ES-I3 (cell line): ENCODE measurements around the gene SRPX.

Source experiments
- H3K36me3 ChIP-seq: 2 replicates; pipeline ENCODE4 v1.6.1; 2013; ENCODE audit warnings: mild to moderate bottlenecking, low read length, control low read depth, moderate library complexity; ENCODE audit not compliant: insufficient read depth
- H3K4me1 ChIP-seq: 2 replicates; pipeline ENCODE4 v1.6.1; 2013; ENCODE audit warnings: mild to moderate bottlenecking, control low read depth, low read length; ENCODE audit not compliant: insufficient read depth
- H3K9ac ChIP-seq: 2 replicates; pipeline ENCODE4 v1.6.1; 2013; ENCODE audit warnings: low read depth, mild to moderate bottlenecking, low read length, moderate library complexity
- H3K9me3 ChIP-seq: 2 replicates; pipeline ENCODE4 v1.6.1; 2013; ENCODE audit warnings: mild to moderate bottlenecking, low read length, moderate library complexity; ENCODE audit not compliant: control insufficient read depth, insufficient read depth

The SRPX gene

GRCh38 chrX:38105216-38105725 is 115.4 kb downstream of the SRPX start:
- no peaks in the 10 kb centered on the region for H3K9me3 ChIP-seq
- no peak overlapping the region for H3K9ac ChIP-seq
- no peaks in the 10 kb centered on the region for H3K36me3 ChIP-seq
- peaks cover 7% of the 10 kb centered on the region; the same call in 1 of the 2 replicates for H3K4me1 ChIP-seq

DNA sequence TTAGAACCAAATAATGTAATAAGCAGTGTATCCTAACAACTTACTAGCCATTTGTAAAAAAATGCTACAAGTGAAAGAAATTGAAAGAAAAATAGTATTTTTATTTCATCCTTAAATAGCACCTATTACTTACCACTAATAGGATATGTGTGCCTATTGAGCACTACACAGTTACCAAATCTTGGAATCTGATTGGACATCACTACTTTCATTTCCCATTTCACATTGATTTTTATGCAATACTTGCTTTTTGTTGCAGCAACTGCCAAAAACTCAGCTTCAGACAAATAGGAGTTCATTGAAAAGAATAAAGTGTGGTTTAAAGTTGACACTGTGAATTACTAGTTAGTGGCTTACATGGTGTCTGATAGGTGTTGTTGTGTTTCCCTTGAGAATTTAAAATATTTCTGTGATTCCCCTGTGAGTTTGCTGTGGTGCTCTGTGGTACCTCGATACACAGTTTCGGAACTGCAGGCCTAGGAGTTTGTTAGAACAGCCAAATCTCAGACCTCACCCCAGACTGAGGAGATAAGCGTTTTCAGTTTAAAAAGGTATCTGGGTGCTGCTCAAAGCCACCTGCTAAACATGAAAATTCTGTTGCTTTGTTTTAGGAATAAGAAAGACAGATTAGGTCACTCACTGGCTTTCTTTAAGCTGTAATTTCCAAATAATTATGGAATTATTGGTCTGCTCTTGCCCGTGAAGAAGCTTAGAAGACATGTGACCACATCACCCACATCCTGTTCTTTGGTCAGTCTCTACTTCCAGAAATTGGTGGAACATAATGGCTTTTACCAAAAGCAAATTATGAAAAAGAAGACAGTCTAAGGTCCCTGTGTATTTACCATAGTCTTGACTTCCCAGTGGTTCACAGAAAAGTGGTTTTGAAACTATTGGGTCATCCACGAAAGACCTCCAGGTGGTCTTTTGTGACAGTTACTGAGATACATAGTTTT is 116.5 kb downstream of the SRPX start:
- no peaks in the 10 kb centered on the region for H3K36me3 ChIP-seq
- peaks cover 7% of the 10 kb centered on the region; the same call in 1 of the 2 replicates for H3K4me1 ChIP-seq
- H3K9me3 ChIP-seq, result peaks cover 4% of the 10 kb centered on the region
- no peak overlapping the region for H3K9ac ChIP-seq

GRCh38 chrX:38102875-38103274 is 117.8 kb downstream of the SRPX start:
- H3K9ac ChIP-seq, result no peak overlapping the region
- H3K4me1 ChIP-seq, result peaks cover 7% of the 10 kb centered on the region; the same call in 1 of the 2 replicates
- peaks cover 4% of the 10 kb centered on the region for H3K9me3 ChIP-seq
- no peaks in the 10 kb centered on the region for H3K36me3 ChIP-seq

GRCh38 chrX:38102240-38102639 is 118.4 kb downstream of the SRPX start:
- peaks cover 4% of the 10 kb centered on the region for H3K9me3 ChIP-seq
- H3K9ac ChIP-seq, result no peak overlapping the region
- no peaks in the 10 kb centered on the region for H3K36me3 ChIP-seq
- H3K4me1 ChIP-seq, result peaks cover 7% of the 10 kb centered on the region; the same call in 1 of the 2 replicates

DNA sequence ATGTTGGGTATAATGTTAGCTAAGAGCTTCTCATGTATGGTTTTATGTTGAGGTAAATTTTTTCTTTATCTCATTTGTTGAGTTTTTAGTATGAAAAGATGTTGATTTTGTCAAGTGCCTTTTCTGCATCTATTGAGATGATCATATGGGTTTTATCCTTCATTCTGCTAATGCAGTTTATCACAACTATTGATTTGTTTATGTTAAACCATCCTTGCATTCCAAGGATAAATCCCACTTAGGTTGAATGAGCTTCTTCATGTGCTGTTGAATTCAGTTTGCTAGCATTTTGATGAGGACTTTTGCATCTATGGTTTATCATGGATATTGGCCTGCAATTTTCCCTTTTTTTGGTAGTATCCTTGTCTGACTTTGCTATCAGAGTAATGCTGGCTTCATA is 121.0 kb downstream of the SRPX start:
- H3K9ac ChIP-seq, result no peak overlapping the region
- no peaks in the 10 kb centered on the region for H3K36me3 ChIP-seq
- no peaks in the 10 kb centered on the region for H3K4me1 ChIP-seq
- H3K9me3 ChIP-seq, result peaks cover 4% of the 10 kb centered on the region
